Measurements from ENCODE around the gene TEX44.

The TEX44 gene

DNA sequence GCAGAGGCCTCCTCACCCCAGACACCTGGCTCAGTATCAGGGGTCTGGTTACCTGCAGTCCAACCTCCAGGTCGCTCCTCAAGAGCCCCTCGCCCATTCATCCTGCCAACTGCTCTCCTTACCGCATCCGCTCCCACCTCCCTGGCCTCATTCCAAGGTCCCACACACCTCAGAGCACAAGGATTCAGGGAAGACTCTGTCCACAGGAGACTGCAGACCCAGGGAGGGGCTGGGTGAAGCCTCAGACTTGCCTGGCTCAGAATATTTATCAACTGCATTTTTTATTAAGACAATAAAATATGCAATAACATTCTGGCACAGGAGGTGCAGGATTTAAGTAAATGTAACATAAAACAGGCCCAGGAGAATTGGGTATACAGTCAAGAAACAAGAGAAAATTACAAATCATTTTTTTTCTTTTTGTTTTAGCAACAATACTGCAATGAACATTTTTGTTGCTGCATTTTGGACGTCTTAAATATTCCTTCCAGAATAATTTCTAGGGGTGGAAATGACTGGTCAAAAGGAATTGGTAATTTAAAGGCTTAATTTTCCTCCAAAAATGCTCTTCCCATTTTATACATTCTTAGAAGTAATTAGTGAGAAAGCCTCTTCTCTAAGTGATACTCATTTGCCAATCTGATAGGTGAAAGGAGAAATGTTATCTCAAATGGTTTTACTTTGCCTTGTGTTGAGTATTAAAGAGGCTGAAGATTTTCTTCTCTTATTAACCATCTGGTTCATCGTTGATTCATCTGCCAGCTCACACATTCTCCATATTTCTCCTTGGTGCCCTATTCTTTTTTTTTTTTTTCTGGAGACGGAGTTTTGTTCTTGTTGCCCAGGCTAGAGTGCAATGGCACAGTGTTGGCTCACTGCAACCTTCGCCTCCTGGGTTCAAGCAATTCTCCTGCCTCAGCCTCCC, 42.5 kb downstream of the TEX44 start:
- no peak for DNase-seq

DNA sequence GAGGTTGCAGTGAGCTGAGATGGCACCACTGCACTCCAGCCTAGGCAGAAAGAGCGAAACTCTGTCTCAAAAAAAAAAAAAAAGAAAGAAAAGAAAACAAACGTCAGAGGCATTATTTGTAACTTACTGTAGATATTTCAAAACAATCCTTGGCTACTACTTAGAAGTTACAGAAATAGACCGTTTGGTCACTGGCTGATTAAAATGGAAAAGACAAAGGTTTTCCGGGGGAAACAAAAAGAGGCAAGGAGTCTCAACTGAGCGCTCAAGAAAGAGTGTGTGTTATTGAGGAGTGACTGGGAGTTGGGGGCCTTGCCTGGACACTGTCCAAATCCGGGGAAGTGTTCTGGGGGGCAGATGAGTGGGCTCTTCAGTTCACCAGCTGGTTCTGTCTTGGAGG, 47.6 kb downstream of the TEX44 start:
- no peak for DNase-seq

DNA sequence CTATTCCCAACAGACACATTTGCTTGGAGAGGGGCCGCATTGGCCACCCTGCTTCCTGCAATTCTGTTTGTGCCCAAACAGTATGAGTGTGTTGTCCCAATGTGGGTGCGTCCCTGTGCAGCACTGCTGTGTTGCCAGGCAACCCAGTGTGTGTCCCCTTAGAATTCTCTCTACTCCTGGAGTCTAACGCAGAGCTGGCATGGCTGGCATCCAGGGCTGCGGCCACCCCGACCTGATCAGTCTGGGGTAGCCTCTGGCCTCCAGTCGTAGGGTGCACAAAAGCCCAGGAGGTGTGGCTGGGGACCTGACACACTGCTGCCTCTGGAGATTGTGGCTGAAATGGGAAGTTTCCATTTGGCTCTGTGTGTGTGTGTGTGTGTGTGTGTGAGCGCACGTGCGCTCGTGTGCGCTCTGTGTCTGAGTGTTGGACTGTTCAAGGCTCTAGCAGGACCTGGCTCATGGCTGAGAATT, 48.0 kb downstream of the TEX44 start:
- no peak for DNase-seq

DNA sequence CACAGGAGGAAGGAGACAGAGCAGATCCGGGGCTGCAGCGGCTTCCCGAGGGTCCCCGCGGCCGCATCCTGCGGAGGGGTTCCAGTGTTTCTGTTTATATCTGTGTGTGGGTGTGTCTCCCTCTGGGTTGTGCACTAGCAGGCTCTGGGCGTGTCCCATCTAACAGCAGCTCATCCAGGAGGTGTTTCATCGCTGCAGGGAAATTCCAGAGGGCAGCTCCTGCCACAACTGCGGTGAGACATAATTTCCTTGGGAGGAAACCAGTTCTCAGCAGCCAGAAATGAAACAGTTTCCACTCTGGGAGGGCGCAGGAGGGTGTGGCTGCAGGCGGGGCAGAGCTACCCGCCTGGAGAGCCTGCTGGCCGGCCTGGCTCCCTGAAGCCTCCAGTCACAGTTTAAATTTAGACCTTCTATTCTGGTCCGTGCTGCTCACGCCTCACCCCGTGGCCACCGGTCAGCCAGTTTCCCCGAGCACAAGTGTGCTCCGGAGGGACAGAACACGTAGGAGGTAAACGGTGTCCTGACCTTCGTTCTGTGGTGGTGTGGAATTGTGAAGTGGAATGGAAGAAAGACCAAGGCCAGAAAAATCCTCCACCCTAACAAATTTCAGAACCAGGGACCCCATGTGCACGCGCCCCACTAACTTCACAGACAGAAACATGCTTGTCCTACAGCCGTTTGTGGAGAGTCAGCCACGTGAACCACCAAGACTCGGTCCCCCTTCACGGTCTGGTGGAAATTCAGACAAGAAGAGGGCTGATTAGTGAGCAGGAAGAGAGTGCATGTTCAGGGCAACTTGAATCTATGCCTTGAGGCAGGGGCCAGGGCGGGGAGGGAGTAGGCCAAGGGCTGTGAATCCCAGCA, 50.2 kb downstream of the TEX44 start:
- DNase-seq, result peak; percentile 99

DNA sequence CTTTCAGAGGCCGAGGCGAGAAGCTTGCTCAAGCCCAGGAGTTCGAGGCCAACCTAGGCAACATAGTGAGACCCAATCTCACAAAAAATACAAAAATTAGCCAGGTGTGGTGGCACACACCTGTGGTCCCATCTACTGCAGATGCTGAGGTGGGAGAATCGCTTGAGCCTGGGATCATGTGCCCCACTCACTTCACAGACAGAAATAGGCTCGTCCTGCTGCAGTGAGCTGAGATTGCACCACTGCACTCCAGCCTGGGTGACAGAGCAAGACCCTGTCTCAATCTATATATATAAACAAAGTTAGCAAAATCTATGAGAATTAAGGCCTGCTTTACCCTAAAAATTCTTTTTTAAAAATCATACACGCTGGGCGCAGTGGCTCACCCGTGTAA, 50.8 kb downstream of the TEX44 start:
- DNase-seq, result no peak

Data from NCI-H226 (cell line).